ENCODE results near the gene MARK2.

DNA sequence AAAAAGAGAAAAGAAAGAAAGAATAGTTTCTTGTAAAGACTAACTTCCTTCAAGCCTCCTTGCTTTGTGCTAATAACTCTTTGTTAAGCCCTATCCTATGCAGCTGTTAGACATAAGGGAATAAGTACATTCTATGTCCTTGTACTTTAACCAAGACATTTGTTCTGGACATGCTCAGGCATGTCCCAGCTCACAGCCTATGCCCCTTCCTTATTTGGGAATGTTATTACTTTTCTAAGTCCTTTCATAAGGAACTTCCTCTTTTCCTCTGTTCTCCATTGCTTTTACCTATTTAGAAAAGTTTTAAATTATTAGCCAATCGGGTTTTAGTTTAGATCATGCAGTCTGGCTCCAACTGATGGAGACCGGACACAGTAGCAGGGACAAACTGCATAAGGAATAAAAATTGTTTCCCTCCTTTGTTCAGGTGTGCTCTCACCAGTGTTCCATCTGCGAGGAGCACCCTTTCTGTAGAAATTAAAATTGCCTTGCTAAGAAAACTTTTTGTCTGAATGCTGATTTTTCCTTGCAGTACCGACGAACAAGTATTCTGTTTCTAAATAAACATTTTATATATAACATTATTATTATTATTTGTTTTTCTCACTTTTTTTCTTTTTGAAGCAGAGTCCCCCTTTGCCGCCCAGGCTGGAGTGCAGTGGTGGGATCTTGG is 47.3 kb upstream of the MARK2 start:
- TF ChIP-seq, protein P1, sequence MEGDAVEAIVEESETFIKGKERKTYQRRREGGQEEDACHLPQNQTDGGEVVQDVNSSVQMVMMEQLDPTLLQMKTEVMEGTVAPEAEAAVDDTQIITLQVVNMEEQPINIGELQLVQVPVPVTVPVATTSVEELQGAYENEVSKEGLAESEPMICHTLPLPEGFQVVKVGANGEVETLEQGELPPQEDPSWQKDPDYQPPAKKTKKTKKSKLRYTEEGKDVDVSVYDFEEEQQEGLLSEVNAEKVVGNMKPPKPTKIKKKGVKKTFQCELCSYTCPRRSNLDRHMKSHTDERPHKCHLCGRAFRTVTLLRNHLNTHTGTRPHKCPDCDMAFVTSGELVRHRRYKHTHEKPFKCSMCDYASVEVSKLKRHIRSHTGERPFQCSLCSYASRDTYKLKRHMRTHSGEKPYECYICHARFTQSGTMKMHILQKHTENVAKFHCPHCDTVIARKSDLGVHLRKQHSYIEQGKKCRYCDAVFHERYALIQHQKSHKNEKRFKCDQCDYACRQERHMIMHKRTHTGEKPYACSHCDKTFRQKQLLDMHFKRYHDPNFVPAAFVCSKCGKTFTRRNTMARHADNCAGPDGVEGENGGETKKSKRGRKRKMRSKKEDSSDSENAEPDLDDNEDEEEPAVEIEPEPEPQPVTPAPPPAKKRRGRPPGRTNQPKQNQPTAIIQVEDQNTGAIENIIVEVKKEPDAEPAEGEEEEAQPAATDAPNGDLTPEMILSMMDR (IDR thresholded peaks at IDR 0.05), result no peak
- TF ChIP-seq EZH2 (IDR thresholded peaks at IDR 0.05), result no peak
- TF ChIP-seq EZH2phosphoT487 (IDR thresholded peaks at IDR 0.05), result no peak
